Upper lobe of left lung (tissue), 6 donors: ENCODE data around the gene DNAJC3. TPM values are rescaled to one million over a fixed set of nuclear protein-coding genes. Genes with fewer than 3 reads are reported as not detected.

Experiments
- ATAC-seq, 2 donors: fragments of 200-7000 bp; cut with Tn5 transposase; one replicate each; pipeline ENCODE4 v1.9.1; 2022; ENCODE audit warnings: mild to moderate bottlenecking in 2 of 2, moderate library complexity in 2 of 2; ENCODE audit not compliant: low FRiP score in 2 of 2
- DNase-seq, 2 donors: peaks; one replicate each; pipeline ENCODE4 v3.0.0-alpha.2; 2019 to 2020
- H3K27ac ChIP-seq, 4 donors: fragments of 200-600 bp; sonication (generic); one replicate each; pipeline ENCODE4 v1.5.1; 2016 to 2019
- H3K27me3 ChIP-seq, 4 donors: fragments of 200-600 bp; sonication (generic); one replicate each; pipeline ENCODE4 v1.5.1; 2017 to 2019
- H3K36me3 ChIP-seq, 4 donors: fragments of 200-600 bp; sonication (generic); one replicate each; pipeline ENCODE4 v1.5.1; 2016 to 2019
- H3K4me1 ChIP-seq, 4 donors: fragments of 200-600 bp; sonication (generic); one replicate each; pipeline ENCODE4 v1.5.1; 2018 to 2019
- H3K4me3 ChIP-seq, 4 donors: fragments of 200-600 bp; sonication (generic); one replicate each; pipeline ENCODE4 v1.5.1; 2017 to 2019; ENCODE audit warnings: mild to moderate bottlenecking in 2 of 4, moderate library complexity in 1 of 4
- H3K9me3 ChIP-seq, 4 donors: fragments of 200-600 bp; sonication (generic); one replicate each; pipeline ENCODE4 v1.5.1; 2018 to 2019
- EP300 ChIP-seq, 4 donors: sonication (generic); formaldehyde crosslinking; IDR thresholded peaks; one replicate each; pipeline ENCODE4 v1.5.1; 2017; ENCODE audit warnings: antibody characterized with exemption in 4 of 4, control low read depth in 2 of 4
- POLR2A ChIP-seq, 4 donors: fragments of 450-650 bp; IDR thresholded peaks; one replicate each; pipeline ENCODE4 v1.5.1; 2016 to 2017; ENCODE audit warnings: antibody characterized with exemption in 4 of 4, mild to moderate bottlenecking in 2 of 4
- POLR2AphosphoS5 ChIP-seq, 2 donors: sonication (generic); formaldehyde crosslinking; IDR thresholded peaks; one replicate each; pipeline ENCODE4 v1.5.1; 2017; ENCODE audit warnings: antibody characterized with exemption in 2 of 2
- whole genome bisulfite sequencing, 2 donors: methylation state at CpG; one replicate each; pipeline ENCODE4 v1.1.5; 2017 to 2018; 5-methylcytosine and 5-hydroxymethylcytosine counted together
- total RNA-seq, 6 donors: library from RNA; depleted of rRNA in 4 of 6; stranded (reverse); fragments of >200 nt in 4 of 6; gene quantifications; one replicate each; pipeline versions ENCODE4 v1.1.0 to v1.2.1, GENCODE V29; 2016 to 2021
- TF ChIP-seq, protein P1 (sequence below), 6 experiments: fragments of 450-650 bp in 4 of 6; fragments of 200-600 bp in 2 of 6; sonication (generic) in 2 of 6; IDR thresholded peaks; one replicate each; pipeline ENCODE4 v1.5.1; 2016 to 2019; ENCODE audit warnings: antibody characterized with exemption in 6 of 6
- donor health status: DM: no; HTN: no; CAD: no; lungs with moderate emphysema.
- donor health status: DM: no; HTN: yes; CAD: no; lungs with severe emphysema.

Gene DNAJC3
- total RNA-seq, 6 donors from 2014 or later, result 27.2 to 86.2 (median 53.3) TPM

DNA sequence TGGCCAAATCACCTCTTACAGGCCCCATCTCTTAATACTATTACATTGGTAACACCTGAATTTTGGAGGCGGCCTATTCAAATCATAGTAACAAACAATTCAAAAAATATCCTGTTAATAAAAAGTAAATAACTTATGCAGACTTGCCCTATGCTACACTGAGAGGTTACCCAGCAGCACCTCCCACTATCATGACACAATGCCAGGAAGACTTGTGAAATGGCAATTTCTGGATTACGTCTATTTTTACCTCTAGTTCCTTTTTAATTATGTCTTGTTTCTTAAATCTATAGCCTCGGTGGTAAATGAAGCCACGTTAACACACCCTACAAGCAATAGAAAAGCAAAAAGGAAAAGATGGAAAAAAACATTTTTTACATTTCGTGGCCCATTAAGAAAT lies 26.2 kb upstream of the DNAJC3 start:
- Histone ChIP-seq H3K36me3 (no peaks in the 10 kb centered on the region), H3K4me3 (no peak overlapping the region), H3K27me3 (no peaks in the 10 kb centered on the region), H3K27ac (no peak overlapping the region), H3K4me1 (no peaks in the 10 kb centered on the region), H3K9me3 (no peaks in the 10 kb centered on the region)
- TF ChIP-seq POLR2A (IDR thresholded peaks at IDR 0.05), result no peak
- 69 to 74% methylated on average over 5 of the region's 5 CpGs for WGBS, 2 donors
- no peak for ATAC-seq
- DNase-seq, result no peak

DNA sequence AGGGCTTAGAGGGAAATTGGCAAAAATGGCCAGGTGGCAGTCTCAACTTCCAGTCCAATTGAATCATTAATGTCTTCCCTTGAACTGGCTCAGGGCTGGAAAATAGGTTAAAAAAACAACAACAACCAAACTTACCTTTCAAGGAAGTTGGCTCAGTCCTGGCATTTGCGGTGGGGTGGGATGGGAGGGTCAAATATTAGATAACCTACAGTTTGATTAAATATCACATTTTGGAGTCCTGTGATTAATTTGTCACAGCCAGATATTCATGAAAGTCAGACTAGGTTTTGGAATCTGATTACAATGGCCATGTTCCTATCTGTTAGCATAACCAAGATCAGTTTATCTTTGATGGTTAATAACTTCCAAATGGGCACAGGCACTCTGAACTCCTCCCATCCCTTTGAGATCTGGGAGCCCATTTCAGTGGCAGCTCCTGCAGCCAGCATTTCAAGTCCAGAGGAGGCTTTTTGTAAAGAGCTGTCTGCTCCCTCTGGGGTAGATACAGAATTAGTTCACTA lies 24.6 kb upstream of the DNAJC3 start:
- no peaks in the 10 kb centered on the region for H3K27me3 ChIP-seq
- H3K27ac ChIP-seq, result no peak overlapping the region
- WGBS, 2 donors, result 81 to 96% methylated on average over 1 of the region's 1 CpG
- H3K4me1 ChIP-seq, result no peaks in the 10 kb centered on the region
- TF ChIP-seq POLR2AphosphoS5 (IDR thresholded peaks at IDR 0.05) (no peak), EP300 (IDR thresholded peaks at IDR 0.05) (no peak)
- TF ChIP-seq, protein P1, sequence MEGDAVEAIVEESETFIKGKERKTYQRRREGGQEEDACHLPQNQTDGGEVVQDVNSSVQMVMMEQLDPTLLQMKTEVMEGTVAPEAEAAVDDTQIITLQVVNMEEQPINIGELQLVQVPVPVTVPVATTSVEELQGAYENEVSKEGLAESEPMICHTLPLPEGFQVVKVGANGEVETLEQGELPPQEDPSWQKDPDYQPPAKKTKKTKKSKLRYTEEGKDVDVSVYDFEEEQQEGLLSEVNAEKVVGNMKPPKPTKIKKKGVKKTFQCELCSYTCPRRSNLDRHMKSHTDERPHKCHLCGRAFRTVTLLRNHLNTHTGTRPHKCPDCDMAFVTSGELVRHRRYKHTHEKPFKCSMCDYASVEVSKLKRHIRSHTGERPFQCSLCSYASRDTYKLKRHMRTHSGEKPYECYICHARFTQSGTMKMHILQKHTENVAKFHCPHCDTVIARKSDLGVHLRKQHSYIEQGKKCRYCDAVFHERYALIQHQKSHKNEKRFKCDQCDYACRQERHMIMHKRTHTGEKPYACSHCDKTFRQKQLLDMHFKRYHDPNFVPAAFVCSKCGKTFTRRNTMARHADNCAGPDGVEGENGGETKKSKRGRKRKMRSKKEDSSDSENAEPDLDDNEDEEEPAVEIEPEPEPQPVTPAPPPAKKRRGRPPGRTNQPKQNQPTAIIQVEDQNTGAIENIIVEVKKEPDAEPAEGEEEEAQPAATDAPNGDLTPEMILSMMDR (IDR thresholded peaks at IDR 0.05), result no peak
- no peak overlapping the region for H3K4me3 ChIP-seq
- DNase-seq (no peak), ATAC-seq (no peak)
- no peaks in the 10 kb centered on the region for H3K36me3 ChIP-seq
- no peaks in the 10 kb centered on the region for H3K9me3 ChIP-seq

DNA sequence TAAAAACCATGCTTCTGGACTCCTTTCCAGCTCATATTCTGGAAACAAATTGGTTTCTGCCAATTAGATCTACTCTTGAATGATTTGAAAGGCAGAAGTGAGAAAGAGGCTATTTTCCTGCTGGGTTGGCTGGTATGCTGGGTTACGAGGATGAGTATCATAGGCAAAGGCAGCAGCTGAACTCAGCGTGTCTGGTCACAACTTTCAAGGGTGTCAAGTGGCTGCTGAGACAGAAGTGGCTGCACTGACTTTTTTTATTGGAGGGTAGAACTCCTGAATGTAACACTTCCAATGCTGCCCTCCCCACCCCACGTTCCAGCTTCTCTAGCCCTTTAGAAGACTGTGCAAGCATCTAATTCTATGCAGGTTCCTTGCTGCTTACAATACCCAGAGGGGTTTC lies 24.1 kb upstream of the DNAJC3 start:
- ATAC-seq (no peak), DNase-seq (no peak)
- no peak overlapping the region for H3K27ac ChIP-seq
- no peaks in the 10 kb centered on the region for H3K36me3 ChIP-seq
- no peaks in the 10 kb centered on the region for H3K27me3 ChIP-seq
- TF ChIP-seq POLR2A (IDR thresholded peaks at IDR 0.05) (no peak), POLR2AphosphoS5 (IDR thresholded peaks at IDR 0.05) (no peak), EP300 (IDR thresholded peaks at IDR 0.05) (no peak)
- TF ChIP-seq, protein P1 (IDR thresholded peaks at IDR 0.05), result no peak
- H3K9me3 ChIP-seq, result no peaks in the 10 kb centered on the region
- H3K4me1 ChIP-seq, result no peaks in the 10 kb centered on the region
- no peak overlapping the region for H3K4me3 ChIP-seq
- WGBS, 2 donors, result 45 to 62% methylated on average over 3 of the region's 3 CpGs

DNA sequence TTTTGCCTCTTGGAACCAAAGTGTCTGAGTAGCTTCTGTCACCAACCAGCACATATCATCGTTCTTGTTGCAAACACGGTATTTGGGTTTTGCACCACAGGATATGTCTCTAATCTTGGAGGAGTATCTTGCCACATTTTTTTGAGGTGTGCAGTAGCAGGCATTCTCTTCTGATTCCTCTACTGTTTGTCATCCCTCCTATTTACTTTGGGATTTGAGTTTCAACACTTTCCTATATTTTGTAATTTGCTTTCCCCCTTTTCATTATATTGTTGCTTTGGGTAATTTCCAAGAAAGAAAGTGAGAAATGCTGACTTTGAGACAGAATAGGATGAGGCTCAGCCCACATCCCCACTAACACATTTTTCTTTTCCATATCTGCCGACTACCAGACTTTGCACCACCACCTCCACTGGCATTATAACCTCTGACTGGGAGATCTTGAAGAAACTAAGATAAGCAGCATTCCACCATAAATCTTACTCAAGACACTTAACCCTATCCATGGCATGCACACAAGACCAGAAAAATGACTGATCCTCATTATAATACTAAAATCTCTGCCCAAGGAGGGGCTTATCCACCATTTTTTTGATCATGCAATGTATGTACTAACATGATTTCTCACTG lies 20.4 kb upstream of the DNAJC3 start:
- H3K9me3 ChIP-seq, result no peaks in the 10 kb centered on the region
- no peaks in the 10 kb centered on the region for H3K36me3 ChIP-seq
- H3K4me3 ChIP-seq, result no peak overlapping the region
- ATAC-seq (no peak), DNase-seq (no peak)
- H3K27ac ChIP-seq, result no peak overlapping the region
- 66 to 70% methylated on average over 3 of the region's 3 CpGs for WGBS, 2 donors
- H3K27me3 ChIP-seq, result no peaks in the 10 kb centered on the region
- H3K4me1 ChIP-seq, result no peaks in the 10 kb centered on the region
- no peak for TF ChIP-seq EP300 (IDR thresholded peaks at IDR 0.05)
- TF ChIP-seq POLR2A (IDR thresholded peaks at IDR 0.05), result no peak
- TF ChIP-seq, protein P1 (IDR thresholded peaks at IDR 0.05), result no peak
- TF ChIP-seq POLR2AphosphoS5 (IDR thresholded peaks at IDR 0.05), result no peak

DNA sequence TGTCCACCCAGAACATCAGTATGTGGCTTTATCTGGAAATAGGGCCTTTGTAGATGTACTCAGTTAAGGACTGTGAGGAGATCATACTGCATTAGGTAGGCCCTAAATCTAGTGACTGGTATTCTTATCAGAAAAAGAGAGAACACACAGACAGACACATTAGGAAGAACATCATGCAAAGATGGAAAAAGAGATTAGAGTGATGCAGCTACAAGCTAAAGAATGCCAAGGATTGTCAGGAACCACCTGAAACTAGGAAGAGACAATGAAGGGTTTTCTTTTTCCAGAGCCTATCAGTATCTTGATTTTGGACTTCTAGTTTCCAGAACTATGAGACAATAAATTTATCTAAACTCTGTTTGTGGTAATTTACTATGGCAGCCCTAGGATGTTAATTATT lies 17.4 kb upstream of the DNAJC3 start:
- Histone ChIP-seq H3K27ac (no peak overlapping the region), H3K27me3 (no peaks in the 10 kb centered on the region), H3K9me3 (peaks cover 0 to 7% (median 2%) of the 10 kb centered on the region in 4 donors), H3K4me3 (no peak overlapping the region), H3K36me3 (no peaks in the 10 kb centered on the region), H3K4me1 (no peaks in the 10 kb centered on the region)
- no peak for ATAC-seq
- DNase-seq, result no peak
- no peak for TF ChIP-seq POLR2AphosphoS5 (IDR thresholded peaks at IDR 0.05)
- TF ChIP-seq EP300 (IDR thresholded peaks at IDR 0.05), result no peak
- TF ChIP-seq, protein P1 (IDR thresholded peaks at IDR 0.05), result no peak
- no peak for TF ChIP-seq POLR2A (IDR thresholded peaks at IDR 0.05)
